Measurements from ENCODE around the gene PTPRR.

The PTPRR gene

DNA sequence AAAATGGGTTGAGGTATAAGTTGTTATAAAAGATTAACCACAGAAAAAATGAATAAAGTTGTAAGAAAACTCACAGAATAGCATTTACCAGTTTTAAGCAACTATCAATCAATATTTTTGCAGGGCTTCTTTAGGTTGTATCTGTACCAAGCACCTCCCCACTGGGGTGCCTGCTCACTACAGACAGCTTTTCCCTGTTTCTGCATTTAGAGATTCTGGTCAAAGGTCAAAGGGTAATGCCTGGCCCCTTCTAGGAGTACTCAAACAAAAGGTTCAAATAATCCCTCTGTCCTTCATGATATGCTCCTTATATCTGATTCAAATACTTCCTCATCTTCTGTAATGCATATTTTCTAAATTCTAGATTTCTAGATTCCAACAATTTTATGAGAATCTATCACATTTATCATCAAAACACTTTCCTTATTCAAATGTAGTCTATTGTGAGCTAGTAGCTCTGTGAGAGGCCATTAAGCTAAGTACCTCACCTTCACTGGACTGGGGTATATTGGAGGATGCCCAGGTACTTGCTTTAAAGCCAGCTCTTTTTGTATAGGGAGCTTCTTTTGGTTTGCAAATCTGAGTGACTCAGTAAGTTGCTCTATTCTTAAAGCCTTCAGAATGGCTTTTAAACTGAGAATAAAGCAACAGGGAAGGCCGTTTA is 162.6 kb downstream of the PTPRR start:
- Histone ChIP-seq H3K27ac (ENCODE audit: low read depth in 2 of 2, low read length in 2 of 2) (no peak overlapping the region), H3K9me3 (ENCODE audit: control insufficient read depth in 2 of 2, low read length in 2 of 2) (no peaks in the 10 kb centered on the region), H3K36me3 (ENCODE audit: control insufficient read depth in 2 of 2, insufficient read depth in 2 of 2, low read length in 2 of 2) (no peaks in the 10 kb centered on the region), H3K4me3 (ENCODE audit: low read length in 2 of 2) (no peak overlapping the region), H3K27me3 (ENCODE audit: control insufficient read depth in 2 of 2, insufficient read depth in 2 of 2, low read length in 2 of 2) (no peaks in the 10 kb centered on the region), H3K9ac (ENCODE audit: low read depth in 1 of 2, low read length in 2 of 2) (no peak overlapping the region), H3K4me1 (ENCODE audit: control insufficient read depth in 2 of 2, insufficient read depth in 2 of 2, low read length in 2 of 2) (peaks cover 8 to 9% of the 10 kb centered on the region in 2 donors)

DNA sequence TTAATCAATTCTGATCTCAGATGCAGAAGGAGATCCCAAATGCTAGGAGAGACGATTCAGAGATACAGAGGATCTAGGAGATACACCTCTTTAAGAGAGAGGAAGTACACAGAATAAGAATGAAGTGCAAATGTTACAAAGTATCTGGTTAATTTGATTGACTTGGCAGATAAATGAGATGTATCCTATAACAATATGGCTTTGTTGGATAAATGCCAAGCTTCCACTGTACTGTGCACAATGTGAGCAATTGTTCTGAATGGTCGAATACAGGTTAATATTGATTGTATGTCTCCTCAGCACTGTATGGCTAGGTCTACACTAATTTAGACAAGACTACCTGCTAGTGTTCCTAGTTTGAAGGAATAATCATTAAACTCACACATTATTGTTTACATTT is 163.7 kb downstream of the PTPRR start:
- Histone ChIP-seq H3K27me3 (ENCODE audit: control insufficient read depth in 2 of 2, insufficient read depth in 2 of 2, low read length in 2 of 2) (no peaks in the 10 kb centered on the region), H3K9me3 (ENCODE audit: control insufficient read depth in 2 of 2, low read length in 2 of 2) (no peaks in the 10 kb centered on the region), H3K9ac (ENCODE audit: low read depth in 1 of 2, low read length in 2 of 2) (no peak overlapping the region), H3K4me1 (ENCODE audit: control insufficient read depth in 2 of 2, insufficient read depth in 2 of 2, low read length in 2 of 2) (peaks cover 8 to 9% of the 10 kb centered on the region in 2 donors), H3K4me3 (ENCODE audit: low read length in 2 of 2) (no peak overlapping the region), H3K36me3 (ENCODE audit: control insufficient read depth in 2 of 2, insufficient read depth in 2 of 2, low read length in 2 of 2) (no peaks in the 10 kb centered on the region), H3K27ac (ENCODE audit: low read depth in 2 of 2, low read length in 2 of 2) (no peak overlapping the region)

DNA sequence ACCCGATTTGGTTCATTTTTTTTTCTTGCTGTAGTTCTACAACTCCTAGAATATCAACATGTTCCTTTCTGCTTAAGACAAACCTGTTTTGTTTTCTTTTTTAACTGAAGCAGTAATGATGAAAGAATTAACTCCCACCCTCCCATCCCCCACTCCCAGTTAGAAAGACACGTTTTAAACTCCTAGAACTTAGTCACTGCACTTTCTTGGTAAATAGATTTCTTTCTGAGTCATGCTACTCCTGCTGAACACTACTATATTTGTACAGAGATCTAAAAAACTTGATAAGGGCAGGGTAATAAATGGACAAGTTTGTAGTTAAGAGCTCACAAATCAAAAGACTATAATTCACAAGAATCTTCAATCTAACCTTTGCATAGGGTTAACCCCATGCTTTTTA is 164.4 kb downstream of the PTPRR start:
- no peak overlapping the region for H3K27ac ChIP-seq (ENCODE audit: low read depth in 2 of 2, low read length in 2 of 2)

DNA sequence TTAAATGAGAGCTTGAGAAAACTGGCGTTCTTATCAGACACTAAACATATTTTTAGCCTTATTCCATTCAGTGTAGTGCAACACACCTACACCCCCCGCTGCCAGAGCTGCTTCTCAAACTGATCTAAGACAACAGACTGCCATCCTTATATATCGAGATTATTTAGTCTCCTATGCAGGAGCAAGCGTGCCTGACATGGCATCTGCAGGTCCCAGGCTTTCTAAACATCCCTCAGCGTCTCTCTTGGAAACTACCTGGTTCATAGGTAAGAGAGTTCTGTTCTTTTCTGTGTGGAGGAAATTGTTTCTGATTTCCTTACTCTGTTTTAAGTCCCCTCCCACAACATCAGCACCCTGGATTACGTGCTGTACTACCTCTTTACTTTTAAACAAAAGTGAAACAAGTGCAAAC is 166.2 kb downstream of the PTPRR start:
- Histone ChIP-seq H3K36me3 (ENCODE audit: control insufficient read depth in 2 of 2, insufficient read depth in 2 of 2, low read length in 2 of 2) (no peaks in the 10 kb centered on the region), H3K4me1 (ENCODE audit: control insufficient read depth in 2 of 2, insufficient read depth in 2 of 2, low read length in 2 of 2) (peaks cover 8 to 9% of the 10 kb centered on the region in 2 donors), H3K4me3 (ENCODE audit: low read length in 2 of 2) (peak overlapping the region; percentile 53 to 58), H3K27ac (ENCODE audit: low read depth in 2 of 2, low read length in 2 of 2) (no peak overlapping the region), H3K27me3 (ENCODE audit: control insufficient read depth in 2 of 2, insufficient read depth in 2 of 2, low read length in 2 of 2) (no peaks in the 10 kb centered on the region), H3K9ac (ENCODE audit: low read depth in 1 of 2, low read length in 2 of 2) (no peak overlapping the region), H3K9me3 (ENCODE audit: control insufficient read depth in 2 of 2, low read length in 2 of 2) (no peaks in the 10 kb centered on the region)

More for the DNA sequence above, 164.4 kb downstream of the PTPRR start:
- H3K27me3 ChIP-seq (ENCODE audit: control insufficient read depth in 2 of 2, insufficient read depth in 2 of 2, low read length in 2 of 2) = no peaks in the 10 kb centered on the region
- no peak overlapping the region for H3K4me3 ChIP-seq (ENCODE audit: low read length in 2 of 2)
- no peaks in the 10 kb centered on the region for H3K36me3 ChIP-seq (ENCODE audit: control insufficient read depth in 2 of 2, insufficient read depth in 2 of 2, low read length in 2 of 2)
- no peaks in the 10 kb centered on the region for H3K9me3 ChIP-seq (ENCODE audit: control insufficient read depth in 2 of 2, low read length in 2 of 2)
- peaks cover 8 to 9% of the 10 kb centered on the region in 2 donors for H3K4me1 ChIP-seq (ENCODE audit: control insufficient read depth in 2 of 2, insufficient read depth in 2 of 2, low read length in 2 of 2)
- H3K9ac ChIP-seq (ENCODE audit: low read depth in 1 of 2, low read length in 2 of 2) = no peak overlapping the region

DNA sequence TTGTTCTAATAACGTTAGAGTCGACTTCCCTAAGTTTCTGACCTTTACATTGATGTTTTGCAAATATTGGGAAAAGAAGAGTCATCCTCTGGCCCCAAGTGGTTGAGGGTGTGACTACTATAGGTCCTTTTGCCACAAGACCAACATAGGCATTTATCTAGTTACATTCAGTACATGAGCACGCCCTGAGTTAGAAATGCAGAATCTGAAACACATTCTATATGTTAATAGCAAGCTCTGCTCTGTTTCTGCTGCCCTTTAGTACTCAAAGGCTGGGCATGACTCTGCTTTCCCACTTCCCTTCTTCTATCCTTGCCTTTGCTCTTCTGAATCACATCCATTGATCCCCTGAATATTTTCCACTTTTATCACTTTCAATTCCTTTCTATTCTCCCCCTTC is 168.2 kb downstream of the PTPRR start:
- H3K4me1 ChIP-seq (ENCODE audit: control insufficient read depth in 2 of 2, insufficient read depth in 2 of 2, low read length in 2 of 2) = peaks cover 8 to 11% of the 10 kb centered on the region in 2 donors

DNA sequence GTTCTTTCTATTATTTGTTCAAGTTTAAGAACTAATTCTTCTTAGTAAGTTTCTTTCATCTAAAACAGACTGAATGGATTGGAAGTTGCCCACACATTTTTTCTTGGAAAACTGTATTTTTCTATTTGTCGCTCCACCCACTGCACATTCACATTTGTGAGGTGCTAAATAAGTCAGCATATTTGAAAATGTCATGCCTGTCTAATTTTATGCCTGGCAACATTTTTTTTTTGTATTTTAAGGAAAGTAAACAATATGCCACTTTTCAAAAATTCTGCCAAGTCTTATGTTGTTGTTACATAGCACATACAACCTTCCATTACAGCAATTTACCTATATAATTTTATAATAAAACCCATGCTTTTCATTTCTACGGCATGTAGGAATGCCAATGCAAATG is 170.6 kb downstream of the PTPRR start:
- H3K27me3 ChIP-seq (ENCODE audit: control insufficient read depth in 2 of 2, insufficient read depth in 2 of 2, low read length in 2 of 2) = no peaks in the 10 kb centered on the region
- no peak overlapping the region for H3K4me3 ChIP-seq (ENCODE audit: low read length in 2 of 2)
- no peaks in the 10 kb centered on the region for H3K9me3 ChIP-seq (ENCODE audit: control insufficient read depth in 2 of 2, low read length in 2 of 2)
- peaks cover 0 to 3% of the 10 kb centered on the region in 2 donors for H3K4me1 ChIP-seq (ENCODE audit: control insufficient read depth in 2 of 2, insufficient read depth in 2 of 2, low read length in 2 of 2)
- no peaks in the 10 kb centered on the region for H3K36me3 ChIP-seq (ENCODE audit: control insufficient read depth in 2 of 2, insufficient read depth in 2 of 2, low read length in 2 of 2)
- no peak overlapping the region for H3K9ac ChIP-seq (ENCODE audit: low read depth in 1 of 2, low read length in 2 of 2)
- H3K27ac ChIP-seq (ENCODE audit: low read depth in 2 of 2, low read length in 2 of 2) = no peak overlapping the region

More for the DNA sequence above, 168.2 kb downstream of the PTPRR start:
- peak overlapping the region; percentile 27 to 58 for H3K4me3 ChIP-seq (ENCODE audit: low read length in 2 of 2)
- H3K27ac ChIP-seq (ENCODE audit: low read depth in 2 of 2, low read length in 2 of 2) = no peak overlapping the region
- no peaks in the 10 kb centered on the region for H3K36me3 ChIP-seq (ENCODE audit: control insufficient read depth in 2 of 2, insufficient read depth in 2 of 2, low read length in 2 of 2)
- H3K9me3 ChIP-seq (ENCODE audit: control insufficient read depth in 2 of 2, low read length in 2 of 2) = no peaks in the 10 kb centered on the region
- no peak overlapping the region for H3K9ac ChIP-seq (ENCODE audit: low read depth in 1 of 2, low read length in 2 of 2)
- no peaks in the 10 kb centered on the region for H3K27me3 ChIP-seq (ENCODE audit: control insufficient read depth in 2 of 2, insufficient read depth in 2 of 2, low read length in 2 of 2)

DNA sequence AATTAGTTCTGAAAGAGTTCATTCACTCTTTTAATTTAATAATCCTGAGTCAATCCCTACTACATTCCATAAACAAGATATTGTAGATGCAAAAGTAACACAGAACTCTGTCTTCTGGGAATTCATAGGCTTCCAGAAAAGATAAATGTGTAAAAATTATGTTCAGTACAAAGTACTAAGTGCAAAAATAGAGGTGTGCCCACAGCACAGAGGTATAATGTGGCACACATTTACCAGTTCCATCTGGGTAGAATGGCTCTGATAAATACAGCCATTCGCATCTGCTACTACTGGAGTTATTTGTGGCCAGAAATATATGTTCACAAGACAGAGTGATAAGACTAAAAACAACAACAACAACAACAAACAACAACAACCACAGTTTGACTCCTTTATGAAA is 171.7 kb downstream of the PTPRR start:
- H3K4me1 ChIP-seq (ENCODE audit: control insufficient read depth in 2 of 2, insufficient read depth in 2 of 2, low read length in 2 of 2) = peaks cover 0 to 3% of the 10 kb centered on the region in 2 donors
- H3K9me3 ChIP-seq (ENCODE audit: control insufficient read depth in 2 of 2, low read length in 2 of 2) = no peaks in the 10 kb centered on the region
- no peak overlapping the region for H3K27ac ChIP-seq (ENCODE audit: low read depth in 2 of 2, low read length in 2 of 2)
- no peaks in the 10 kb centered on the region for H3K27me3 ChIP-seq (ENCODE audit: control insufficient read depth in 2 of 2, insufficient read depth in 2 of 2, low read length in 2 of 2)
- no peak overlapping the region for H3K9ac ChIP-seq (ENCODE audit: low read depth in 1 of 2, low read length in 2 of 2)
- H3K4me3 ChIP-seq (ENCODE audit: low read length in 2 of 2) = no peak overlapping the region
- no peaks in the 10 kb centered on the region for H3K36me3 ChIP-seq (ENCODE audit: control insufficient read depth in 2 of 2, insufficient read depth in 2 of 2, low read length in 2 of 2)

DNA sequence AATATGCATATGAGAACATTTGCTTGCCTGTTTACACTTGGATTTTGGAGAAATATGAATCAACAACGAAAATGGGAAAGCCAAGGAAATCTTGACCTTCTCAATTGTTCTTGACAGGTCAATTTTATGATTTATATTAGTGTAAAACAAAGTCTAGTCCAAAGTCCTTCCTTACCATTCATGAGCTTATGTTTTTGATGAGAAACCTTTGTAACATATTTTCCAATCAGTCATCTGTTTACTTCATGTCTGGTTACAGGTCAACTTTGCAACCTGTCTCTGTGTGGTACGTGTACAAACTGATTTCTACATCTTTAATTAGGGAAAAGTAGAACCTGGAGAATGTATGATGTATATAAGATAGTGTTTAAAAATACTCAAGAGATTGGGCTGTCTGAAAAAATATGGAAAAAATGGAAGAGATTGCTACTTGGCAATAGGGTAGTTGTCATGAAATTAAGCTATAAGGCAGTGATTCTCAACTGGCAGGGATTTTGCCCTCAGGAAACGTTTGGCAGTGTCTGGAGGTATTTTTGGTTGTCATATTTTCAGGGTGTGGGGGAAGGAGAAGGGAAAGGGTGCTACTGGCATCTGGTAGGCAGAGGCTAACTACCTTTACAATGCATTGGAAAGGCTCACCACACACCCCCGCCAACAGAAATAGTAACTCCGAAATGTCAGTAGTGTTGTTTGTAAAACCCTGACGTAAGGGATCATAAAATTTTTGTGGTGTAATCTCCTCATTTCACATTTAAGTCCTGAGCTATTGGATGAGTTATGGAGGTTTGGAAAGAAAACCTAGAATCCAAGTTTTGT is 172.9 kb downstream of the PTPRR start:
- peak overlapping the region; percentile 40 to 72 for H3K27ac ChIP-seq (ENCODE audit: low read depth in 2 of 2, low read length in 2 of 2)
- H3K4me1 ChIP-seq (ENCODE audit: control insufficient read depth in 2 of 2, insufficient read depth in 2 of 2, low read length in 2 of 2) = peaks cover 0 to 3% of the 10 kb centered on the region in 2 donors
- peak overlapping the region in 1 of 2 donors; percentile 30 for H3K4me3 ChIP-seq (ENCODE audit: low read length in 2 of 2)
- no peaks in the 10 kb centered on the region for H3K27me3 ChIP-seq (ENCODE audit: control insufficient read depth in 2 of 2, insufficient read depth in 2 of 2, low read length in 2 of 2)
- H3K9ac ChIP-seq (ENCODE audit: low read depth in 1 of 2, low read length in 2 of 2) = no peak overlapping the region
- no peaks in the 10 kb centered on the region for H3K9me3 ChIP-seq (ENCODE audit: control insufficient read depth in 2 of 2, low read length in 2 of 2)
- no peaks in the 10 kb centered on the region for H3K36me3 ChIP-seq (ENCODE audit: control insufficient read depth in 2 of 2, insufficient read depth in 2 of 2, low read length in 2 of 2)

DNA sequence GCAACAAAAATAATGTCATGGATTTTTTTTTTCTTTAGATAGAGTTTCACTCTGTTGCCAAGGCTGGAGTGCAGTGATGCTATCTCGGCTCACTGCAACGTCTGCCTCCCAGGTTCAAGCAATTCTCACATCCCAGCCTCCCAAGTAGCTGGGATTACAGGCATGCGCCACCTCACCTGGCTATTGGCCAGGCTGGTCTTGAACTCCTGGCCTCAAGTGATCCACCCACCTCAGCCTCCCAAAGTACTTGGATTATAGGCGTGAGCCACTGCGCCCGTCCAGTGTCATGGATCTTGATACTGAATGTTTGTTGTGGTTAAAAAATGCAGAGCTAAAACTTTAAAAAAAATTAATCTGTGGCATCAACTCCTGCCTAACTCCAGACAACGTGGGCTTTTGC is 175.5 kb downstream of the PTPRR start:
- Histone ChIP-seq H3K36me3 (ENCODE audit: control insufficient read depth in 2 of 2, insufficient read depth in 2 of 2, low read length in 2 of 2) (no peaks in the 10 kb centered on the region), H3K27ac (ENCODE audit: low read depth in 2 of 2, low read length in 2 of 2) (no peak overlapping the region), H3K4me1 (ENCODE audit: control insufficient read depth in 2 of 2, insufficient read depth in 2 of 2, low read length in 2 of 2) (peaks cover 6 to 7% of the 10 kb centered on the region in 2 donors), H3K9me3 (ENCODE audit: control insufficient read depth in 2 of 2, low read length in 2 of 2) (no peaks in the 10 kb centered on the region), H3K9ac (ENCODE audit: low read depth in 1 of 2, low read length in 2 of 2) (no peak overlapping the region), H3K27me3 (ENCODE audit: control insufficient read depth in 2 of 2, insufficient read depth in 2 of 2, low read length in 2 of 2) (no peaks in the 10 kb centered on the region), H3K4me3 (ENCODE audit: low read length in 2 of 2) (no peak overlapping the region)

DNA sequence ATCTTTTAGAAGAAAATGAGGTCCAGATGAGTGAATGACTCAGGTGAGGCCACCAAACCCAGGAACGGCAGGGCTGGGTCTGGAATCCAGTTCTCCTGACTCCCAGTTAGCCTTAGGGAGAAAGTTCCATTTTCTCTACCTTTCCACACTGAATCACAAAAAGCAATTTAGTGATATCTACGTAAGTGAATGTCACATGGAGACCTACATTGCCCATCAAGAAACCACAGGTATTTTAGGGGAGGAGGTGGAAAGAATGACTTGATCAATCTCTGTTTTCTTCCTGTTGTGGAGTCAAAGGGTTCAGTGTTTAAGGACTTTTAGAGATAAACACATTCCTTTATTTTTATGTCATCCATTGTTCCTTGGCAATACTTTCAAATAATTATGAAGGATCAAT is 176.4 kb downstream of the PTPRR start:
- no peak overlapping the region for H3K9ac ChIP-seq (ENCODE audit: low read depth in 1 of 2, low read length in 2 of 2)
- H3K4me3 ChIP-seq (ENCODE audit: low read length in 2 of 2) = no peak overlapping the region
- no peak overlapping the region for H3K27ac ChIP-seq (ENCODE audit: low read depth in 2 of 2, low read length in 2 of 2)
- peaks cover 6 to 7% of the 10 kb centered on the region in 2 donors for H3K4me1 ChIP-seq (ENCODE audit: control insufficient read depth in 2 of 2, insufficient read depth in 2 of 2, low read length in 2 of 2)
- no peaks in the 10 kb centered on the region for H3K27me3 ChIP-seq (ENCODE audit: control insufficient read depth in 2 of 2, insufficient read depth in 2 of 2, low read length in 2 of 2)
- H3K9me3 ChIP-seq (ENCODE audit: control insufficient read depth in 2 of 2, low read length in 2 of 2) = no peaks in the 10 kb centered on the region
- H3K36me3 ChIP-seq (ENCODE audit: control insufficient read depth in 2 of 2, insufficient read depth in 2 of 2, low read length in 2 of 2) = no peaks in the 10 kb centered on the region
